GM12801 (cell line): ENCODE data around the gene PTPN9.

Experiments
- CTCF ChIP-seq: IDR thresholded peaks from one replicate; pipeline ENCODE4 v1.5.1; 2011; ENCODE audit warnings: control low read depth; ENCODE audit not compliant: insufficient read length; ENCODE audit errors: extremely low read depth

PTPN9 gene

GRCh38 chr15:75455424-75455981 lies 123.6 kb downstream of the PTPN9 start:
- TF ChIP-seq CTCF: no peak

- no peak for TF ChIP-seq CTCF
These were observed 124.4 kb downstream of the PTPN9 start for GRCh38 chr15:75454471-75455378.

- no peak for TF ChIP-seq CTCF
These were observed 125.2 kb downstream of the PTPN9 start for GRCh38 chr15:75453703-75454470.

GRCh38 chr15:75452865-75453702 lies 126.0 kb downstream of the PTPN9 start:
- no peak for TF ChIP-seq CTCF

GRCh38 chr15:75452364-75452864 lies 126.7 kb downstream of the PTPN9 start:
- no peak for TF ChIP-seq CTCF

- no peak for TF ChIP-seq CTCF
These were observed 127.3 kb downstream of the PTPN9 start, which contains the start of gene SIN3A for GRCh38 chr15:75451674-75452363. Gene SIN3A, minus strand, starts transcription at chr15:75451690. Its CDS starts 21,315 bp downstream, at chr15:75430375.
